Right lung (tissue), 10 donors: ENCODE results near the gene IQCF5. TPM values are rescaled to one million over a fixed set of nuclear protein-coding genes. Genes with fewer than 3 reads are reported as not detected.
"Not testable (repeated sequence)": the region's sequence is repeated elsewhere in the genome, so short reads cannot be mapped to it uniquely, and the experiment has no call there.

Experiments
- DNase-seq, 2 donors: peaks; one replicate each; pipeline ENCODE4 v3.0.0-alpha.2; 2013
- long read RNA-seq, 8 donors: transcript quantifications; one replicate each; lab custom pipeline, GENCODE V29; 2026
- polyA plus RNA-seq, 5 donors: library from polyadenylated mRNA; unstranded; fragments of 120-200 nt; gene quantifications; one replicate each; pipeline versions ENCODE4 v1.2.1 to v1.2.3, GENCODE V29; 2013; ENCODE audit warnings: inconsistent platforms in 1 of 5, low replicate concordance in 1 of 5; ENCODE audit not compliant: insufficient read length in 5 of 5, insufficient read depth in 1 of 5

Gene IQCF5
- not detected for polyA plus RNA-seq
- long read RNA-seq, donor 1 = 0 reads
- long read RNA-seq, donor 2 = 0 reads
- long read RNA-seq, donor 3 = 0 reads
- long read RNA-seq, donor 4 = 0 reads
- long read RNA-seq, donor 5 = 0 reads
- long read RNA-seq, donor 6 = 0 reads
- long read RNA-seq, donor 7 = 0 reads
- long read RNA-seq, donor 8 = 0 reads

GRCh38 chr3:51875501-51875900, at the start of gene IQCF5:
IQCF5 (minus strand) TSS chr3:51875601; CDS start chr3:51875531, 70 bp downstream.
- no peak for DNase-seq

GRCh38 chr3:51921081-51921578, 45.7 kb upstream of the IQCF5 start:
- DNase-seq = no peak

GRCh38 chr3:51916418-51916817, 41.0 kb upstream of the IQCF5 start:
- no peak for DNase-seq

GRCh38 chr3:51908026-51908425, 32.6 kb upstream of the IQCF5 start:
- no peak for DNase-seq

GRCh38 chr3:51904034-51904823, 28.8 kb upstream of the IQCF5 start:
- no peak for DNase-seq

GRCh38 chr3:51902361-51902760, 27.0 kb upstream of the IQCF5 start:
- not testable (repeated sequence) for DNase-seq

GRCh38 chr3:51900043-51900442, 24.6 kb upstream of the IQCF5 start:
- DNase-seq = not testable (repeated sequence)

- no peak for DNase-seq
Measured at GRCh38 chr3:51897391-51897790, 22.0 kb upstream of the IQCF5 start.

- DNase-seq = no peak
Measured at GRCh38 chr3:51896607-51897305, 21.4 kb upstream of the IQCF5 start.

GRCh38 chr3:51894939-51895338, 19.5 kb upstream of the IQCF5 start:
- DNase-seq = no peak

GRCh38 chr3:51894391-51894790, 19.0 kb upstream of the IQCF5 start:
- DNase-seq = no peak

GRCh38 chr3:51891242-51892039, 16.0 kb upstream of the IQCF5 start:
- DNase-seq = no peak

GRCh38 chr3:51888463-51889105, 13.2 kb upstream of the IQCF5 start:
- DNase-seq = no peak

- no peak for DNase-seq
Measured at GRCh38 chr3:51887620-51888019, 12.2 kb upstream of the IQCF5 start.

GRCh38 chr3:51886447-51886846, 11.0 kb upstream of the IQCF5 start:
- DNase-seq = no peak

GRCh38 chr3:51879937-51880336, 4.5 kb upstream of the IQCF5 start:
- DNase-seq = no peak

GRCh38 chr3:51876186-51876585, 785 bp upstream of the IQCF5 start:
- no peak for DNase-seq

GRCh38 chr3:51874889-51875288, 512 bp downstream of the IQCF5 start:
- DNase-seq = no peak

GRCh38 chr3:51874411-51874810, 990 bp downstream of the IQCF5 start:
- DNase-seq = no peak

GRCh38 chr3:51873876-51874275, 1.5 kb downstream of the IQCF5 start:
- DNase-seq = no peak

GRCh38 chr3:51873253-51873766, 2.1 kb downstream of the IQCF5 start:
- no peak for DNase-seq
